CD14-positive monocyte (primary cell): Measurements from ENCODE around the gene C1orf74. TPM values are rescaled to one million over a fixed set of nuclear protein-coding genes. Genes with fewer than 3 reads are reported as not detected.

Experiments used
- DNase-seq, 3 donors: peaks; one replicate each; pipeline ENCODE4 v3.0.0-alpha.2; 2011 to 2022
- H2AFZ ChIP-seq: 2 replicates; pipeline ENCODE4 v1.6.0; 2012; ENCODE audit warnings: mild to moderate bottlenecking, low read depth, low read length, inconsistent platforms; ENCODE audit not compliant: insufficient read depth, poor library complexity, severe bottlenecking
- H3K27ac ChIP-seq, 2 donors: 1 replicate in 1 of 2; 2 replicates in 1 of 2; pipeline ENCODE4 v1.5.1; 2012 to 2013; ENCODE audit warnings: low read length in 2 of 2, control low read depth in 1 of 2, inconsistent platforms in 1 of 2, low read depth in 1 of 2, mild to moderate bottlenecking in 1 of 2
- H3K27me3 ChIP-seq, 2 donors: one replicate each; pipeline versions ENCODE4 v1.6.0 to v1.6.1; 2011 to 2013; ENCODE audit warnings: low read length in 2 of 2; ENCODE audit not compliant: control insufficient read depth in 2 of 2, insufficient read depth in 2 of 2
- H3K36me3 ChIP-seq, 2 donors: replicated peaks in 1 of 2; 1 replicate in 1 of 2; 2 replicates in 1 of 2; pipeline versions ENCODE4 v1.5.1 to v1.6.1; 2012 to 2013; ENCODE audit warnings: low read length in 2 of 2, control low read depth in 1 of 2, inconsistent platforms in 1 of 2, mild to moderate bottlenecking in 1 of 2; ENCODE audit not compliant: insufficient read depth in 2 of 2, control insufficient read depth in 1 of 2
- H3K4me1 ChIP-seq, 2 donors: 1 replicate in 1 of 2; 2 replicates in 1 of 2; pipeline versions ENCODE4 v1.5.1 to v1.6.1; 2012 to 2013; ENCODE audit warnings: low read length in 2 of 2, control low read depth in 1 of 2, inconsistent platforms in 1 of 2, mild to moderate bottlenecking in 1 of 2, moderate library complexity in 1 of 2; ENCODE audit not compliant: insufficient read depth in 2 of 2, control insufficient read depth in 1 of 2
- H3K4me2 ChIP-seq: replicated peaks from 2 replicates; pipeline ENCODE3; 2012; ENCODE audit warnings: low read length, moderate library complexity, mild to moderate bottlenecking; ENCODE audit not compliant: poor library complexity, severe bottlenecking; ENCODE audit errors: extremely low read depth
- H3K4me3 ChIP-seq, 3 experiments: fragments of 200-600 bp in 1 of 3; sonication (generic) in 1 of 3; replicated peaks in 1 of 3; 1 replicate in 2 of 3; 2 replicates in 1 of 3; pipeline ENCODE4 v1.5.1; 2011 to 2013; ENCODE audit warnings: low read length in 3 of 3, mild to moderate bottlenecking in 3 of 3, control low read depth in 2 of 3, low read depth in 2 of 3, inconsistent platforms in 1 of 3, moderate library complexity in 1 of 3
- H3K79me2 ChIP-seq: 2 replicates; pipeline ENCODE4 v1.6.0; 2012; ENCODE audit warnings: mild to moderate bottlenecking, control low read depth, inconsistent platforms, low read length, moderate library complexity; ENCODE audit not compliant: insufficient read depth
- H3K9ac ChIP-seq: 2 replicates; pipeline ENCODE4 v1.6.0; 2017; ENCODE audit warnings: low read length, mild to moderate bottlenecking; ENCODE audit not compliant: insufficient read depth, poor library complexity, severe bottlenecking
- H3K9me3 ChIP-seq, 2 donors: replicated peaks in 1 of 2; 1 replicate in 1 of 2; 2 replicates in 1 of 2; pipeline versions ENCODE4 v1.5.1 to v1.6.1; 2012 to 2013; ENCODE audit warnings: low read length in 2 of 2, control low read depth in 1 of 2; ENCODE audit not compliant: control insufficient read depth in 1 of 2, insufficient read depth in 1 of 2
- H4K20me1 ChIP-seq: 2 replicates; pipeline ENCODE4 v1.6.0; 2012; ENCODE audit warnings: mild to moderate bottlenecking, low read length, control low read depth, moderate library complexity; ENCODE audit not compliant: insufficient read depth
- H3K27ac Mint-ChIP-seq, 7 donors: one replicate each; pipeline ENCODE4 v1.8.0; 2020; ENCODE audit warnings: mild to moderate bottlenecking in 7 of 7, mixed read lengths in 7 of 7, moderate library complexity in 6 of 7, inconsistent platforms in 2 of 7
- H3K27me3 Mint-ChIP-seq, 3 donors: one replicate each; pipeline ENCODE4 v1.8.0; 2021 to 2022; ENCODE audit warnings: low read depth in 3 of 3, mild to moderate bottlenecking in 3 of 3, mixed read lengths in 3 of 3, moderate library complexity in 3 of 3, inconsistent platforms in 1 of 3
- H3K36me3 Mint-ChIP-seq, 2 donors: one replicate each; pipeline ENCODE4 v1.8.0; 2020; ENCODE audit warnings: mixed read lengths in 2 of 2, inconsistent platforms in 1 of 2, mild to moderate bottlenecking in 1 of 2
- H3K4me1 Mint-ChIP-seq: one replicate; pipeline ENCODE4 v1.8.0; 2020; ENCODE audit warnings: mild to moderate bottlenecking, mixed read lengths
- H3K4me3 Mint-ChIP-seq, 2 donors: one replicate each; pipeline ENCODE4 v1.8.0; 2020; ENCODE audit warnings: mild to moderate bottlenecking in 2 of 2, mixed read lengths in 2 of 2, moderate library complexity in 1 of 2
- H3K9me3 Mint-ChIP-seq, 7 donors: one replicate each; pipeline ENCODE4 v1.8.0; 2020 to 2022; ENCODE audit warnings: mixed read lengths in 7 of 7, mild to moderate bottlenecking in 6 of 7, moderate library complexity in 6 of 7, inconsistent platforms in 2 of 7
- CTCF ChIP-seq: fragments of 200-600 bp; IDR thresholded peaks from one replicate; pipeline ENCODE4 v1.8.0; 2022; ENCODE audit warnings: antibody characterized with exemption, mild to moderate bottlenecking
- WGBS: methylation state at CpG from one replicate; pipeline ENCODE4 v1.1.5; 2013; ENCODE audit warnings: missing lambda C conversion rate; ENCODE audit not compliant: insufficient coverage; 5-methylcytosine and 5-hydroxymethylcytosine counted together
- intact Hi-C, 2 donors: fragments of 100-400 bp; cut with micrococcal nuclease; formaldehyde crosslinking; loops; one replicate each; pipeline versions ENCODE4 v1.15.0 to v1.15.1; 2023
- polyA plus RNA-seq, 3 donors: library from polyadenylated mRNA; depleted of rRNA in 1 of 3; unstranded in 2 of 3; stranded (reverse) in 1 of 3; fragments of 300-500 nt in 2 of 3; fragments of >200 nt in 1 of 3; fragmentation: Illumina TruSeq in 2 of 3; gene quantifications; 1 replicate in 2 of 3; 2 replicates in 1 of 3; pipeline ENCODE4 v1.2.3, GENCODE V29; 2012 to 2021

The C1orf74 gene
- polyA plus RNA-seq, 3 donors, result 0.07 to 0.47 (median 0.19) TPM

GRCh38 chr1:209768354-209768774, 16.0 kb downstream of the C1orf74 start:
- peaks cover 26 to 58% of the 10 kb centered on the region in 2 donors for H3K36me3 Mint-ChIP-seq
- H3K27ac Mint-ChIP-seq, result no peak overlapping the region
- no peak overlapping the region for H3K4me3 Mint-ChIP-seq
- H3K79me2 ChIP-seq, result peaks cover 67% of the 10 kb centered on the region
- no peak for TF ChIP-seq CTCF
- peak overlapping the region; percentile 93 for H3K4me2 ChIP-seq
- 2% methylated on average over 7 of the region's 9 CpGs for WGBS
- intact Hi-C loops, result loop anchor here (2.0 to 5.0 kb wide), 2 partner anchors 16 to 96 kb away; no protein-coding TSS in a partner anchor
- H3K27me3 ChIP-seq, result no peaks in the 10 kb centered on the region
- peaks cover 48% of the 10 kb centered on the region for H3K4me1 Mint-ChIP-seq
- peak overlapping the region; percentile 93 to 96 for H3K27ac ChIP-seq
- peak overlapping the region; percentile 58 for H3K9ac ChIP-seq
- H4K20me1 ChIP-seq, result peaks cover 32% of the 10 kb centered on the region
- no peaks in the 10 kb centered on the region for H3K9me3 ChIP-seq
- H3K36me3 ChIP-seq, result peaks cover 34 to 61% of the 10 kb centered on the region in 2 donors
- no peaks in the 10 kb centered on the region for H3K27me3 Mint-ChIP-seq
- peaks cover 66 to 91% of the 10 kb centered on the region in 2 donors for H3K4me1 ChIP-seq
- peak; percentile 52 to 67 (median 63) for DNase-seq
- H3K9me3 Mint-ChIP-seq, result peaks cover 0 to 3% (median 0%) of the 10 kb centered on the region in 7 donors
- peak overlapping the region; percentile 6 for H2AFZ ChIP-seq
- H3K4me3 ChIP-seq, result peak overlapping the region; percentile 48 to 82 (median 55)

GRCh38 chr1:209767706-209768105, 16.7 kb downstream of the C1orf74 start:
- peaks cover 35 to 61% of the 10 kb centered on the region in 2 donors for H3K36me3 ChIP-seq
- intact Hi-C loops, result loop anchor here (2.0 to 5.0 kb wide), 2 partner anchors 15 to 95 kb away; no protein-coding TSS in a partner anchor
- H3K27ac Mint-ChIP-seq, result no peak overlapping the region
- H2AFZ ChIP-seq, result no peak overlapping the region
- no peaks in the 10 kb centered on the region for H3K27me3 ChIP-seq
- peak; percentile 46 to 58 (median 58) for DNase-seq
- no peaks in the 10 kb centered on the region for H3K9me3 ChIP-seq
- peak overlapping the region; percentile 48 to 82 (median 55) for H3K4me3 ChIP-seq
- peaks cover 33 to 58% of the 10 kb centered on the region in 2 donors for H3K36me3 Mint-ChIP-seq
- peaks cover 68 to 95% of the 10 kb centered on the region in 2 donors for H3K4me1 ChIP-seq
- H3K27ac ChIP-seq, result peak overlapping the region; percentile 93 to 96
- peaks cover 74% of the 10 kb centered on the region for H3K79me2 ChIP-seq
- H3K4me1 Mint-ChIP-seq, result peaks cover 55% of the 10 kb centered on the region
- H3K9ac ChIP-seq, result peak overlapping the region; percentile 58
- H4K20me1 ChIP-seq, result peaks cover 26% of the 10 kb centered on the region
- no peak overlapping the region for H3K4me3 Mint-ChIP-seq
- H3K27me3 Mint-ChIP-seq, result no peaks in the 10 kb centered on the region
- peaks cover 0 to 3% (median 0%) of the 10 kb centered on the region in 7 donors for H3K9me3 Mint-ChIP-seq
- no peak for TF ChIP-seq CTCF
- H3K4me2 ChIP-seq, result peak overlapping the region; percentile 93
